ENCODE data around the gene UNC5CL. TPM values are rescaled to one million over a fixed set of nuclear protein-coding genes. Genes with fewer than 3 reads are reported as not detected.

The UNC5CL gene
- total and polyA plus RNA-seq, 2 of the 8 experiments (the other 6 are each of a cell fraction or from before 2014, with no cell fraction given): 1.3 to 1.7 TPM

DNA sequence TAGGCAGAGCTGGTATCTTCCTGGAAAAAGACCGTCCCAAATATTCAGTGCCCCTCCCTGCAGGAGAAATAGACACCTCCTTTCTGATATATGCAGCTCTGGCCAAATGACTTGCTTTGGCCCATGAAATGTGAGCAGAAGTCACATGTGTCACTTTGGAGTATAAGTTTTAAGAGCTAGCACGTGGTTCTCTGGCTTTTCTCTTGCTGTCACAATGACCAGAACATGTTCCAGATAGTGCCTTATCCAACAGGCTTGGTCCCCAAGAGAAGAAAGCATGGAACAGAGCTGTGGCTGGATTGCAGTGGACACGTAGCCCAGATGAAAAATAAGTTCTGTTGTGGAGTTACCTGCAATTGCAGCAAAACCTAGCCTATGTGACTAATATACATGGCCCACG, 40.4 kb downstream of the UNC5CL start:
- no peak overlapping the region for H4K5ac ChIP-seq (ENCODE audit: insufficient read length, low read depth, low read length)
- no peak overlapping the region; the same call in 1 of the 2 replicates for H2BK15ac ChIP-seq (ENCODE audit: low read length)
- H3K36me3 ChIP-seq (ENCODE audit: control insufficient read depth in 2 of 4, insufficient read depth in 4 of 4, low read length in 3 of 4): no peaks in the 10 kb centered on the region
- no peak for TF ChIP-seq RAD21 (IDR thresholded peaks at IDR 0.05 in 1 of 2, conservative IDR thresholded peaks at IDR 0.05 in 1 of 2; ENCODE audit: low read depth in 2 of 2, low read length in 2 of 2)
- no peaks in the 10 kb centered on the region for H3K23me2 ChIP-seq (ENCODE audit: low read depth, low read length)
- H2AFZ ChIP-seq (ENCODE audit: low read length): no peak overlapping the region
- H3K18ac ChIP-seq (ENCODE audit: extremely low read depth, low read length): peak overlapping the region; percentile 84
- peak overlapping the region; percentile 91; the same call in 1 of the 2 replicates for H2BK12ac ChIP-seq (ENCODE audit: low read depth, low read length)
- DNase-seq (ENCODE audit: low read depth in 1 of 2, low spot score in 2 of 2) (no peak), FAIRE-seq (no peak)
- no peaks in the 10 kb centered on the region; a peak in 2 of 7 replicates for H3K27me3 ChIP-seq (replicated peaks in 1 of 4; ENCODE audit: control insufficient read depth in 3 of 4, extremely low read depth in 1 of 4, insufficient read depth in 3 of 4, low read length in 3 of 4)
- H3K79me1 ChIP-seq (ENCODE audit: low read depth, low read length): no peaks in the 10 kb centered on the region
- no peak overlapping the region for H4K8ac ChIP-seq (ENCODE audit: extremely low read depth, insufficient read depth, low read length)
- ChIA-PET CTCF (ENCODE audit: partially characterized antibody) (interaction anchor here (0.6 to 4.4 kb wide), 14 partner anchors 10 to 1064 kb away, joined by 3 to 37 read pairs (median 6); no protein-coding TSS in a partner anchor), POLR2A (ENCODE audit: partially characterized antibody) (interaction anchor here (1.0 to 1.9 kb wide), 2 partner anchors 11 to 33 kb away, joined by 3 to 7 read pairs; no protein-coding TSS in a partner anchor)
- H3K9ac ChIP-seq (replicated peaks in 1 of 4; ENCODE audit: extremely low read depth in 1 of 4, low read depth in 3 of 4, low read length in 3 of 4): no peak overlapping the region
- peaks cover 12 to 32% (median 23%) of the 10 kb centered on the region in 4 experiments for H3K4me1 ChIP-seq (replicated peaks in 1 of 4; ENCODE audit: control insufficient read depth in 3 of 4, insufficient read depth in 4 of 4, low read length in 3 of 4)
- no peaks in the 10 kb centered on the region for H3K9me3 ChIP-seq (ENCODE audit: insufficient read depth in 2 of 2, low read depth in 1 of 2, low read length in 1 of 2)
- H2BK20ac ChIP-seq (ENCODE audit: low read length): peak overlapping the region; percentile 95
- H4K20me1 ChIP-seq (replicated peaks in 1 of 2; ENCODE audit: control insufficient read depth in 1 of 2, insufficient read depth in 2 of 2, low read length in 2 of 2): no peaks in the 10 kb centered on the region
- H3K4ac ChIP-seq (replicated peaks; ENCODE audit: insufficient read length, low read depth, low read length): no peak overlapping the region
- no peak overlapping the region; a peak in 1 of 4 replicates for H3K4me2 ChIP-seq (ENCODE audit: insufficient read depth in 1 of 2, low read depth in 2 of 2, low read length in 2 of 2)
- H3K27ac ChIP-seq (ENCODE audit: low read depth, low read length): no peak overlapping the region
- 96% methylated on average over 4 of the region's 4 CpGs; no CpG with 5 or more reads in 1 of the 2 experiments for WGBS, 2 experiments (ENCODE audit: extremely low coverage in 1 of 2, insufficient coverage in 1 of 2, insufficient read length in 1 of 2, insufficient replicate concordance in 2 of 2, low coverage in 1 of 2, low lambda C conversion rate in 2 of 2, missing lambda C conversion rate in 1 of 2)
- no peak overlapping the region for H3K23ac ChIP-seq (ENCODE audit: insufficient read length)
- no peak overlapping the region for H3K14ac ChIP-seq (ENCODE audit: insufficient read length)
- peak overlapping the region; percentile 81; the same call in 1 of the 2 replicates for H2BK5ac ChIP-seq (ENCODE audit: low read depth, low read length)
- no peak overlapping the region for H3K56ac ChIP-seq (replicated peaks; ENCODE audit: insufficient read length, low read depth, low read length)
- H3K79me2 ChIP-seq (ENCODE audit: control insufficient read depth in 1 of 2, insufficient read depth in 2 of 2, low read length in 2 of 2): no peaks in the 10 kb centered on the region
- H3K4me3 ChIP-seq (ENCODE audit: extremely low read depth in 1 of 4, insufficient read depth in 2 of 4, low read depth in 3 of 4, low read length in 4 of 4): no peak overlapping the region
- peak overlapping the region; percentile 95 for H2AK5ac ChIP-seq (ENCODE audit: low read depth, low read length)
- H2BK120ac ChIP-seq (replicated peaks; ENCODE audit: low read depth, low read length): peak overlapping the region; percentile 84
- peak overlapping the region; percentile 54 for H4K91ac ChIP-seq (replicated peaks; ENCODE audit: insufficient read length, low read length)

All from H1 (cell line).